ENCODE data around the gene SPOCK2.

DNA sequence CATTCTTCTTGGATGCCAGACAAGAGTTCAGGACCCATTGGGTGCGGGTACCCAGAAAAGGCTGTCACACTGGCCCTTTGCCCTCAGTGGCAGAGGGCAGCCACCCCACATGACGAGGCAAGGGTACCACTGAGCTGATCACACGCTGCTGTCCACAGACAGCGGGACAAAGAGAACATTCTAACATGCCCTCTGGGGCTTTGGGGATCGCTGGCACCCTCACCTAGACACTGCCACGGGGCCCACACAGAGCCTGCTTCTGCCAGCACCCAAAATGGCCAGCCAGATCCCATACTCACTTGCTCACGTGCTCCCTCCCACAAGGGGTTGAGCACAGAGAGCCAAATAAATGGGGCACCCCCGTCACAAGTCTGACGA lies 16.7 kb upstream of the SPOCK2 start:
- TF ChIP-seq, protein P1, sequence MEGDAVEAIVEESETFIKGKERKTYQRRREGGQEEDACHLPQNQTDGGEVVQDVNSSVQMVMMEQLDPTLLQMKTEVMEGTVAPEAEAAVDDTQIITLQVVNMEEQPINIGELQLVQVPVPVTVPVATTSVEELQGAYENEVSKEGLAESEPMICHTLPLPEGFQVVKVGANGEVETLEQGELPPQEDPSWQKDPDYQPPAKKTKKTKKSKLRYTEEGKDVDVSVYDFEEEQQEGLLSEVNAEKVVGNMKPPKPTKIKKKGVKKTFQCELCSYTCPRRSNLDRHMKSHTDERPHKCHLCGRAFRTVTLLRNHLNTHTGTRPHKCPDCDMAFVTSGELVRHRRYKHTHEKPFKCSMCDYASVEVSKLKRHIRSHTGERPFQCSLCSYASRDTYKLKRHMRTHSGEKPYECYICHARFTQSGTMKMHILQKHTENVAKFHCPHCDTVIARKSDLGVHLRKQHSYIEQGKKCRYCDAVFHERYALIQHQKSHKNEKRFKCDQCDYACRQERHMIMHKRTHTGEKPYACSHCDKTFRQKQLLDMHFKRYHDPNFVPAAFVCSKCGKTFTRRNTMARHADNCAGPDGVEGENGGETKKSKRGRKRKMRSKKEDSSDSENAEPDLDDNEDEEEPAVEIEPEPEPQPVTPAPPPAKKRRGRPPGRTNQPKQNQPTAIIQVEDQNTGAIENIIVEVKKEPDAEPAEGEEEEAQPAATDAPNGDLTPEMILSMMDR (optimal IDR thresholded peaks at IDR 0.05 in 1 of 3, IDR thresholded peaks at IDR 0.05 in 1 of 3, conservative IDR thresholded peaks at IDR 0.05 in 1 of 3; ENCODE audit: extremely low read depth in 1 of 3, insufficient read depth in 2 of 3, low read length in 3 of 3) = no peak
- TF ChIP-seq EZH2 (IDR thresholded peaks at IDR 0.05; ENCODE audit: low read length) = no peak
